ENCODE results near the gene GNA12. TPM values are rescaled to one million over a fixed set of nuclear protein-coding genes. Genes with fewer than 3 reads are reported as not detected.

The GNA12 gene
- total RNA-seq, 1 experiment from 2014 or later = 23.3 TPM

DNA sequence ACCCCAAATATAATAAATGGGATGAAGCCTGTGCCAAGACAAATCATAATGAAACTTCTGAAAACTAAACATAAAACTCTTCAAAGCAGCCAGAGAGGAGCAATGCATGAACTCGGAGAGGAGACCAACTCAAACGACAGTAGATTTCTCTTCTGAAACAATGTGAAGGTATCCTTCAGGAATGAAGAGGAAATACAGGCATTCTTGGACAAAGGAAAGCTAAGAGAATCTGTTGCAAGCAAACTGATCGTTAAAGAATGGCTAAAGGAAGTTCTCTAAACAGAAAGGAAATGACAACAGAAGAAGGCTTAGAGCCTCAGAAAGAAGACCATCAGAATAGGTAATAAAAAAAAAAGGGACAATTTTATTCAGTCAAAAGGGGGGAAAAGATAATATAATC lies 6.6 kb downstream of the GNA12 start:
- H3K4me3 ChIP-seq (ENCODE audit: insufficient read depth, low read depth, low read length) = no peak overlapping the region
- no peaks in the 10 kb centered on the region for H3K27me3 ChIP-seq (ENCODE audit: control insufficient read depth, insufficient read depth, low read length)
- H3K36me3 ChIP-seq (replicated peaks; ENCODE audit: control insufficient read depth, insufficient read depth, low read length) = peaks cover 8% of the 10 kb centered on the region
- no peak for DNase-seq

DNA sequence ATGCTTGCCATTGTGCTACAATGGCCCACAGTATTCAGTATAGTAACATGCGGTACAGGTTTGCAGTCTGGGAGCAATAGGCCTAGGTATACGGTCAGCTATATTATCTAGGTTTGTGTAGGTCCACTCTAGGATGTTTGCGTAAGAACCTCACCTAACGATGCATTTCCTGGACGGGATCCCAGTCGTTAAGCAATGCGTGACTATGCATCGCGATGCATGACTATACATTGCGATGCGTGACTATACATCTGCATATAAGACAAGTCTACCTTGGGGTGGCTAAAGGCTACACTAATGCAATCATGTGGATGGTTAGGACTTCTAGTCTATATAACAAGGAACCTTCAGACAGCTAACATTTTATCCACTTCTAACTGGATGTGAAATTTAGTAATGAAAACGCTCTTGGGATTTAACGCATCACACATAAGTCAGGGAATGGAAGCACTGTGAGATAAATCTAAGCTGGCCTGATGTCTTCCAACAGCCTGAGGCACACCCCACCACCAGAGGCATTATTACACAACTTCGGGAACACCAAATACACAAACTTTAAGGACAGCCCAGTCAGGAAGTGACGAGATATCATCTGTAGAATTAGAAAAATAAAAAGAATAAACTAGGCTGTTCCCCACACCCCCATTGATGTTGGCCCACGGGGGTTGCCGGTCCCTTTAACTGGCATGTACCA lies 9.2 kb downstream of the GNA12 start:
- no peaks in the 10 kb centered on the region for H3K27me3 ChIP-seq (ENCODE audit: control insufficient read depth, insufficient read depth, low read length)
- no peak overlapping the region for H3K4me3 ChIP-seq (ENCODE audit: insufficient read depth, low read depth, low read length)
- DNase-seq = no peak
- no peaks in the 10 kb centered on the region; the same call in 1 of the 2 replicates for H3K36me3 ChIP-seq (replicated peaks; ENCODE audit: control insufficient read depth, insufficient read depth, low read length)

- Histone ChIP-seq H3K36me3 (replicated peaks; ENCODE audit: control insufficient read depth, insufficient read depth, low read length) (no peaks in the 10 kb centered on the region; the same call in 1 of the 2 replicates), H3K27me3 (ENCODE audit: control insufficient read depth, insufficient read depth, low read length) (no peaks in the 10 kb centered on the region), H3K4me3 (ENCODE audit: insufficient read depth, low read depth, low read length) (no peak overlapping the region)
- DNase-seq = no peak
Observed at GRCh38 chr7:2833083-2833910, 10.8 kb downstream of the GNA12 start.

DNA sequence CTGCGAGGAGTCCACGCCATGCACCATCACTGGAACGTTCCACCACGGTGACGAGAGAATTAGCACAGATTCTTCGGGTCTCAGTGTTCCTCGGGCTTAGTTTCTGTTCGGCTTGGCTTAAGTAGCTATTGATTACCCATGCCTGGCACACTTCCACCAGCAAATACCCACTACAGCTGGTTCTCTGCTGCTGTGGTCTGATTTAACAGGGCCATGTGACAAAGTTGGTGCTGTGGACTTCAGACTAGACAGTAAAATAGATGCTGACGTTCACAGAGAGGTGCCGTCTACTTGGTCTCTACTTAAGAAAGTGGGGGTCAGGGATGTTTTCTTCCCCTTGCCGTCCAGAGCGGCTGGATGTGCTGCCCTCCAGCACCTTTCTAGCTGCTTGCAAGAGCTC lies 11.6 kb downstream of the GNA12 start:
- no peaks in the 10 kb centered on the region; the same call in none of the 2 replicates for H3K36me3 ChIP-seq (replicated peaks; ENCODE audit: control insufficient read depth, insufficient read depth, low read length)
- DNase-seq = no peak
- no peak overlapping the region for H3K4me3 ChIP-seq (ENCODE audit: insufficient read depth, low read depth, low read length)
- H3K27me3 ChIP-seq (ENCODE audit: control insufficient read depth, insufficient read depth, low read length) = no peaks in the 10 kb centered on the region

DNA sequence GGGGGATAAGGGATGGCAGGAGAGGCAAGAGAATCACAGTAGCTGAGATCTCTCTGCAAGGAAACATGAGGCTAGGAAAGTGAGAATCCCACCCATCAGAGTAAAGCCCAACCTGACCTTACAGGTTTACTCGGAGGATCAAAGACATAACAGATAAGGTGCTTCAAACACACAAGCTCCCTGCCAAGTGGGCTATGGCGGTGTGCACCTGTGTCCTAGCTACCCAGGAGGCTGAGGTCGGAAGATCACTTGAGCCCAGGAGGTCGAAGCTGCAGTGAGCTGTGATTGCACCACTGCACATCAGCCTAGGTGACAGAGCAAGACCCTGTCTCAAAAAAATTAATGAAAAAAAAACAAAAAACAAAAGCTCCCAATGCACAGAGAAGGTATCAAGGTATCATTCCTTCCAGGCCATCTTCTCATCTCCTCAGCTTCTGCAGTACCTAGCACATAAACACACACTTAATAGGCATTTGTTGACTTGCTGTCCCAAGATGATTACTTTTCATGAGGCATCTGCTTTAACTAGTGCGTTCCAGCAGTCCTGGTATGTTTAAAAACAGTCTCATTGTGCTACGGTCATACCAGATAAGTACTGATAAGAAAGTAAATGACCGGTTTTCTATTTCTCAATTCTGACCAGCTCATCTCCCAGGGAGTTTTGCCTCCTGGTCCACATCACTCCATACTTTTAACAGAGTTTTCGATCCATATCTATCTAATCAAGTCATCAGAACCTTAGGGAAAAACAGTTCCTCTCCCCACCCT lies 13.3 kb downstream of the GNA12 start:
- DNase-seq = no peak
- no peak overlapping the region for H3K4me3 ChIP-seq (ENCODE audit: insufficient read depth, low read depth, low read length)
- H3K27me3 ChIP-seq (ENCODE audit: control insufficient read depth, insufficient read depth, low read length) = no peaks in the 10 kb centered on the region
- H3K36me3 ChIP-seq (replicated peaks; ENCODE audit: control insufficient read depth, insufficient read depth, low read length) = no peaks in the 10 kb centered on the region; the same call in none of the 2 replicates

DNA sequence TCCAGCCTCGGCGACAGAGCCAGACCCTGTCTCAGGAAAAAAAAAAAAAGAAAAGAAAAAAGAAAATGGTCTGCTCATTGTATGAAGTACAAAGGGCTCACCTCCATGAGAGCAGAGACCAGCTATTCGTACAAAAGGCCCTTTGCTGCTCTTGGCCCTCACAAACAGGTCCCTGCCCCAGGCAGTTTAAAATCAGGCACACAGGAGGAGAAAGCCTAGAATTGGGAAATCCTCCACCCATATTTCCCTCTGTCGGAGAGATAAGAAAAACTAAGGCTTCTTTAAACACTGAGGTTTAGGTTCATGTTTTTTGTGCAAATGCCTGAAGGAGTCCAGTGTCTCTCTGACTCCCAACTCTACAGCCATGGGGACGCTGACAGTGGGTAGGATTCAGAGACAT lies 15.1 kb downstream of the GNA12 start:
- no peak overlapping the region for H3K4me3 ChIP-seq (ENCODE audit: insufficient read depth, low read depth, low read length)
- DNase-seq = no peak
- no peaks in the 10 kb centered on the region; the same call in none of the 2 replicates for H3K36me3 ChIP-seq (replicated peaks; ENCODE audit: control insufficient read depth, insufficient read depth, low read length)
- H3K27me3 ChIP-seq (ENCODE audit: control insufficient read depth, insufficient read depth, low read length) = no peaks in the 10 kb centered on the region

GRCh38 chr7:2826771-2827170 lies 17.3 kb downstream of the GNA12 start:
- H3K27me3 ChIP-seq (ENCODE audit: control insufficient read depth, insufficient read depth, low read length) = no peaks in the 10 kb centered on the region
- no peak for DNase-seq
- no peak overlapping the region for H3K4me3 ChIP-seq (ENCODE audit: insufficient read depth, low read depth, low read length)
- H3K36me3 ChIP-seq (replicated peaks; ENCODE audit: control insufficient read depth, insufficient read depth, low read length) = no peaks in the 10 kb centered on the region; the same call in none of the 2 replicates

DNA sequence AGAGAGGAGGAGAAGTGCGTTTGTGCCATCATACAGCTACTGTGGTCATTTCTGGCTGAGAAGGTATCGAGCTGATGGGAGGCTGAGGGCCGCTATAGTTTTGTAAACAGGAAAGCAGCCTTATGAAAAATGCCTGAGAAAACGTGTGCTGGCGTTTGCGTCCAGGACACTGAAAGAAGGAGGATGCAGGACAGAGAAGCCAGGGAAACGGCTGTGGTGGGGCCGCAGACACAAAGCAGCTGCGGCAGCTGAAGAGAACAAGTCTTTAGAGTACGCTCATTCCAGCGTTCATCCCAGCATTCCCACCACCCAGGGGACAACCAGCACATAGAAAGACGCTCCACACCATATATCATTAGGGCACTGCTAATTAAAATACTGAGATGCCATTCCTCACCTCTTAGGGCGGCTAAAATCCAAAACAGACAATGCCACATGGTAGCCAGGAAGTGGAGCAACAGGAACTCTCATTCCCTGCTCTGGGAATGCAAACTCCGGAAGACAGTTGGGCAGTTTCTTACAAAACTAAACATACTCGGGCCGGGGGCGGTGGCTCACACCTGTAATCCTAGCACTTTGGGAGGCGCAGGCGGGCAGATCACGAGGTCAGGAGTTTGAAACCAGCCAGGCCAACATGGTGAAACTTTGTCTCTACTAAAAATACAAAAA lies 18.4 kb downstream of the GNA12 start:
- no peak for DNase-seq
- Histone ChIP-seq H3K27me3 (ENCODE audit: control insufficient read depth, insufficient read depth, low read length) (no peaks in the 10 kb centered on the region), H3K36me3 (replicated peaks; ENCODE audit: control insufficient read depth, insufficient read depth, low read length) (no peaks in the 10 kb centered on the region; the same call in none of the 2 replicates), H3K4me3 (ENCODE audit: insufficient read depth, low read depth, low read length) (no peak overlapping the region; the same call in 1 of the 2 replicates)

- DNase-seq = peak; percentile 79
- Histone ChIP-seq H3K27me3 (ENCODE audit: control insufficient read depth, insufficient read depth, low read length) (no peaks in the 10 kb centered on the region), H3K4me3 (ENCODE audit: insufficient read depth, low read depth, low read length) (peak overlapping the region; percentile 10; the same call in 1 of the 2 replicates), H3K36me3 (replicated peaks; ENCODE audit: control insufficient read depth, insufficient read depth, low read length) (no peaks in the 10 kb centered on the region; the same call in 1 of the 2 replicates)
Observed at GRCh38 chr7:2824678-2825461, 19.2 kb downstream of the GNA12 start.

DNA sequence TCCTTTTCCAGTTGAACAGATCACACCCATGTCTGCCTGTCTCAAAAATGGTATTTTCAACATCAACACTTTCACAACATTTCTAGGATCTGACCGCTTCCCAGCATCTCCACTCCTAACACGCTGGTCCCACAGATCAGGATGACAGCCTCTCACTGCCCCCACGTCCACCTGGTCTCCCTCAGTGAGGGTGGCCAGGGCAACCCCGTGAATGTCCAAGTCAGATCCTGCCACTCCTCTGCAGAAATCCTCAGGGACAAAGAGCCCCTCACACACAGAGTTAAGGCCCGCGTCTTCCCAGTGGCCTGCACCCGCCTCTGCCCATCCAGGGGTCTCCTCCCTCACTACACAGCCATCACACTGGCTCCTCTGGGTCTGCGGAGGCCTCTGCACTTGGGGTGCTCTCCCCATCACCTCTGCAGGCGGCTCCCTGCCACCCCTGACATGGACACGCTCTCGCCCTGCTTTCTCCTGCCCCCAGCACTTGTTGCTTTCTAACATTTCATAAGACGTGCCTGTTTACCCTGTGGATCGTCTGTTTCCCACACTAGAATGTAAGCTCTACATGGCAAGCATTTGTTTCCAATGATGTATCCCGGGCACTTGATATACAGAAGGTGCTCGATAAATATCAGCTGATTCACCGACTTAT lies 20.0 kb downstream of the GNA12 start:
- no peak for DNase-seq
- H3K4me3 ChIP-seq (ENCODE audit: insufficient read depth, low read depth, low read length) = no peak overlapping the region

GRCh38 chr7:2823130-2823529 lies 21.0 kb downstream of the GNA12 start:
- Histone ChIP-seq H3K36me3 (replicated peaks; ENCODE audit: control insufficient read depth, insufficient read depth, low read length) (no peaks in the 10 kb centered on the region; the same call in 1 of the 2 replicates), H3K27me3 (ENCODE audit: control insufficient read depth, insufficient read depth, low read length) (no peaks in the 10 kb centered on the region), H3K4me3 (ENCODE audit: insufficient read depth, low read depth, low read length) (no peak overlapping the region)
- DNase-seq = no peak

More for the DNA sequence above, 20.0 kb downstream of the GNA12 start:
- H3K36me3 ChIP-seq (replicated peaks; ENCODE audit: control insufficient read depth, insufficient read depth, low read length) = no peaks in the 10 kb centered on the region; the same call in 1 of the 2 replicates
- no peaks in the 10 kb centered on the region for H3K27me3 ChIP-seq (ENCODE audit: control insufficient read depth, insufficient read depth, low read length)

DNA sequence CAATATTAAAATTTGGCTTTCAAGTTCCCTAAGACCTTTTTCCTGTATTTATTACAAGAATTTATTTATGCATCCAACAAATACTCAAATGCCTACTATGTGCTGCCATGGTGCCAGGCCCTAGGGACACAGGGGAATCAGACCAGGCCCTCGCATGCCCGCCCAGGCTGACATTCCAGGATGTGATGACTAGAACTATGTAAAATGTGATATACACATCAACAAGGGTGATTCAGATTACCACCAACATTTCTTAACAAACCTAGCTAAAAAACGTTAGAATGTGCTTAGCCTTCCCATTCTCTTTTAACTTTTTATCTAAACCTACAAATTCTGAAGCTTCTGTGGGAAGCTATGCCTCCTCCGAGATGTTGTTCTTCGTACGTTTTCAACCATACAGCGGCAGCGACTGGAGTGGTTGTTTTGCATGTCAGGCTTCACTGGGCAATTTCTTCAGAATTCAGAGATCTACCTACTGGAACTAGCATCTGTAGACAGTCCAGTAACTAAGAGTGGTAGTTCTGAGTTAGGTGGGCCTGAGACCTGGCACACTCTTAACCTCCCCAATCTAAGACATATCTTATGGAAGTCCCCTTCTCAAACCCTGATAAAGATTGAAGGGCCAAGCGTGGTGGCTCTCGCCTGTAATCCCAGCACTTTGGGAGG lies 22.1 kb downstream of the GNA12 start:
- DNase-seq = no peak
- H3K4me3 ChIP-seq (ENCODE audit: insufficient read depth, low read depth, low read length) = no peak overlapping the region
- H3K36me3 ChIP-seq (replicated peaks; ENCODE audit: control insufficient read depth, insufficient read depth, low read length) = no peaks in the 10 kb centered on the region; the same call in 1 of the 2 replicates
- H3K27me3 ChIP-seq (ENCODE audit: control insufficient read depth, insufficient read depth, low read length) = no peaks in the 10 kb centered on the region
